ENCODE results near the gene LRP2. TPM values are rescaled to one million over a fixed set of nuclear protein-coding genes. Genes with fewer than 3 reads are reported as not detected.

LRP2 gene
- total RNA-seq, 1 donor from 2014 or later, result 0.06 TPM

- peak; percentile 54 for DNase-seq (ENCODE audit: extremely low read depth, low read depth, low spot score)
Observed at GRCh38 chr2:169131587-169132512, 230.5 kb downstream of the LRP2 start.

GRCh38 chr2:169129703-169130243, 232.6 kb downstream of the LRP2 start:
- DNase-seq (ENCODE audit: extremely low read depth, low read depth, low spot score), result no peak

GRCh38 chr2:169119851-169120250, 242.5 kb downstream of the LRP2 start:
- DNase-seq (ENCODE audit: extremely low read depth, low read depth, low spot score), result no peak

GRCh38 chr2:169119123-169119760, 243.1 kb downstream of the LRP2 start:
- DNase-seq (ENCODE audit: extremely low read depth, low read depth, low spot score), result no peak

GRCh38 chr2:169118060-169118459, 244.3 kb downstream of the LRP2 start:
- DNase-seq (ENCODE audit: extremely low read depth, low read depth, low spot score), result no peak

GRCh38 chr2:169116993-169117392, 245.3 kb downstream of the LRP2 start:
- no peak for DNase-seq (ENCODE audit: extremely low read depth, low read depth, low spot score)

- no peak for DNase-seq (ENCODE audit: extremely low read depth, low read depth, low spot score)
Observed at GRCh38 chr2:169116327-169116726, 246.0 kb downstream of the LRP2 start.

GRCh38 chr2:169114056-169114455, 248.3 kb downstream of the LRP2 start:
- no peak for DNase-seq (ENCODE audit: extremely low read depth, low read depth, low spot score)

GRCh38 chr2:169112841-169113240, 249.5 kb downstream of the LRP2 start:
- no peak for DNase-seq (ENCODE audit: extremely low read depth, low read depth, low spot score)

GRCh38 chr2:169110916-169111315, 251.4 kb downstream of the LRP2 start:
- DNase-seq (ENCODE audit: extremely low read depth, low read depth, low spot score), result no peak

GRCh38 chr2:169110419-169110818, 251.9 kb downstream of the LRP2 start:
- no peak for DNase-seq (ENCODE audit: extremely low read depth, low read depth, low spot score)

GRCh38 chr2:169109502-169110409, 252.6 kb downstream of the LRP2 start:
- peak; percentile 57 for DNase-seq (ENCODE audit: extremely low read depth, low read depth, low spot score)

GRCh38 chr2:169108099-169108884, 254.0 kb downstream of the LRP2 start:
- no peak for DNase-seq (ENCODE audit: extremely low read depth, low read depth, low spot score)

- no peak for DNase-seq (ENCODE audit: extremely low read depth, low read depth, low spot score)
Observed at GRCh38 chr2:169107645-169108044, 254.7 kb downstream of the LRP2 start.

GRCh38 chr2:169106563-169107545, 255.5 kb downstream of the LRP2 start:
- DNase-seq (ENCODE audit: extremely low read depth, low read depth, low spot score), result no peak

- DNase-seq (ENCODE audit: extremely low read depth, low read depth, low spot score), result no peak
Observed at GRCh38 chr2:169106134-169106533, 256.2 kb downstream of the LRP2 start.

- no peak for DNase-seq (ENCODE audit: extremely low read depth, low read depth, low spot score)
Observed at GRCh38 chr2:169105476-169105875, 256.9 kb downstream of the LRP2 start.

- DNase-seq (ENCODE audit: extremely low read depth, low read depth, low spot score), result no peak
Observed at GRCh38 chr2:169104848-169105247, 257.5 kb downstream of the LRP2 start.

- DNase-seq (ENCODE audit: extremely low read depth, low read depth, low spot score), result no peak
Observed at GRCh38 chr2:169095621-169096105, 266.7 kb downstream of the LRP2 start.

Measured in glomerular endothelial cell (primary cell).